HT1080 (cell line): ENCODE data around the gene DCAF6. TPM values are rescaled to one million over a fixed set of nuclear protein-coding genes. Genes with fewer than 3 reads are reported as not detected.
"Not testable (repeated sequence)": the region's sequence is repeated elsewhere in the genome, so short reads cannot be mapped to it uniquely, and the experiment has no call there.

Experiments used
- DNase-seq: peaks from one replicate; pipeline ENCODE4 v3.0.0-alpha.2; 2015; ENCODE audit warnings: low read depth
- total RNA-seq: library from RNA; depleted of rRNA; stranded (reverse); fragments of >200 nt; shearing (Covaris generic); gene quantifications from 2 replicates; pipeline ENCODE4 v1.2.3, GENCODE V29; 2014

The DCAF6 gene
- total RNA-seq, 1 experiment from 2014 or later = 39.5 TPM

DNA sequence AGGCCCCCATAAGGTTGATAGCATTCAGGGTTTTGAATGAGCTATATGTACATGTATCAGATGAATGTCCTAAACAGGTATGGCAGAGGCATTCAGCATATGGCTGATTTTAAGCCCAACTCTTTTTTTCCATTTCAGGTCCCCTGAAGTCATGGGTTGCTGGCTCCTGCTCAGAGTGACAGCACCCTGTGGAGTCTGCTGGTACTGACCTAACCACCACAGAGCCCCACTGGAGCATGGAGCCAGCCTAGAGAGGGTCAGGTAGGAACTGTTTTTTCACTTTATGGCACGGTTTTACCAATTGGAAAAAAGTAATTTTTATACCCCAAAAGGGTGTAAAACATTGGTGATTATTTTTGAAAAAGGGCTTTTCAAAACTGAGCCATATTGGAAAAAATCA, 82.9 kb downstream of the DCAF6 start:
- no peak for DNase-seq

DNA sequence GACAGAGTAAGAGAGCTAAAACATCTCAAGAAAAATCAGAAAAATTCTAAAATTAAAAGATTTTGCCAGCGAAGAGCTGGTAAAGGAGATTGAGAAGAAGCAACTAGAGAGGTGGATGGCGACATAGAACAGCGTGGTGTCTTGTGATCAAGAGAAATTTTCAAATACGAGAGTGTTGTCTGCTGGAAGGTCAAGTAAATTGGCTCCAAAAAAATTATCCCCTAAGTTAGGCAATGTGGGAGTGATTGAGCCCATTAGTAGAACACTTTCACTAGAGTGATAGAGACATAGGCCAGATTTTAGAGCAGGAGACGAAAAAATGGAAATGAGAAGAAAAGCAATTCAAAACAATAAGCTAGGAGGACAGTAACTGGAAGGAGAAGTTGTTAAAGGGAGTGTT, 94.7 kb downstream of the DCAF6 start:
- DNase-seq = no peak

DNA sequence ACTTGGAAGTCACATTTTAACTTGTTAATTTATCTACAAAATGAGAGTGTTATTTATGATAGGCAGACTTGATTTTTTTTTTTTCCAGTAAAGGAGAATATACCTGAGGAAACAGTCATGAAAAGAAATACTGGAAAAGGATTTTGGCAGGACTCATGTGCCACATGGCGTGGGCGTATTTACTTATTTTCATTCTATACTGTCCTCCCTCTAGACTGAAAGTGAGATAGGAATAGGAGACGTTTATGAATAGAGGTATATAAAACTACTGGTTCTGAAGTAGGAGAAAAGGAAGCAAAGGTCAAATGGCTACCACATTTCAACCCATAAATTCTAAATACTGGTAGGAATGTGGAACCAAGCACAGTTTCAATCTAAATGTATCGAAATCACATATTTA, 95.1 kb downstream of the DCAF6 start:
- DNase-seq = no peak

GRCh38 chr1:168032029-168032428, 95.5 kb downstream of the DCAF6 start:
- DNase-seq = no peak

DNA sequence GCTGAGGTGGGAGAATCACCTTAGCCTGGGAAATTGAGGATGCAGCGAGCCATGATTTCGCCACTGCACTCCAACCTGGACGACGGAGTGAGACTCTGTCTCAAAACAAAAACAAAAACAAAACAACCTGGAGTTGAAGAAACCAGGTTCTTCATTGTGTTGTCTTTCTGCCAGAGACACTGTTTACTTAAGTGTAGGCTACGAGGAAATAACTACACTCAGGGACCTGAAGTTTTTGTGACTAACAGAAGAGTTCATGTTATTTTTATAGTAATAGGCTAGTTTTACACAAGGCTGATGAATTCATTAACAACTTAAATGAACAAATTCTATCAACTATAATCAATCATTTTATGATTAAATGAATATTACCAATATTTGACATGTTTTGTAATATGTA, 98.9 kb downstream of the DCAF6 start:
- DNase-seq = no peak

DNA sequence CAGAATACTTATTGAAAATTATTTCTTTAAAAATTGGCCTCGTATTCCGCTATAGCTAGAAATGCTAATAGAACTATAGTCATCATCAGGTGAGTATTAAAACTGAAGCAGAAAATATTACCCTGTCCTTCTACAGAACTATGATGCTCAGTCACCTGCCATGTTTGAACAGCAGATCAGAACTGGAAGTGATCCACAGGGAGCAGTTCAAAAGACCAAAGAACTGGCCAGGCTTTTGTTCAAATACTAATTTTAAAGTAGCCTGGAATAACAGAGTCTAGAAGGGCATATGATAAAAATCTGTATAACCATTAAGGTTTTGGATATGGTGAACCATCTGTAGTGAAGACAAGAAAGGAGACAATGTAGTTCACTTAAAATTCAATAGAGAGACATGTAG, 105.9 kb downstream of the DCAF6 start:
- no peak for DNase-seq

DNA sequence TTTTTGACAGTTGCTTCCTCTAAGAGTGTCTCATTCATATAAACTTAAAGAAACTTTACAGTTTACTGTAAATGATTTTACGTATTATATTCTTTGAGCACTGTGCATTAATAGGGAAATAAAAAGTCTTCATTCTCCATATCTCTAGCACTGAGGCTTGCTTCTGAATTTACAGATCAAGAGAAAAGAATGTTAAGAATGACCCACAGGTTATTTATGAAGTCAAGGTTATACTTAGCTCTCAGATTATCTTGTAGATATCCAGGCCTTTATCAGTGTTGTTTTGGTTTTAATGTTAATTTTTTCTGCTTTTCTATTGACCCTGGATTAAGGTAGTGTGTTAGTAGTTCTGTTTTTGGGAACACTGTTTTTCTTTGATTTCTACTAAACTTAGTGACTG, 108.8 kb downstream of the DCAF6 start:
- DNase-seq = no peak

- no peak for DNase-seq
Measured at GRCh38 chr1:168050307-168050706, 113.8 kb downstream of the DCAF6 start.

- no peak for DNase-seq
Measured at GRCh38 chr1:168050880-168051279, 114.4 kb downstream of the DCAF6 start.

GRCh38 chr1:168053681-168054080, 117.2 kb downstream of the DCAF6 start:
- no peak for DNase-seq

GRCh38 chr1:168054117-168054516, 117.6 kb downstream of the DCAF6 start:
- DNase-seq = no peak

DNA sequence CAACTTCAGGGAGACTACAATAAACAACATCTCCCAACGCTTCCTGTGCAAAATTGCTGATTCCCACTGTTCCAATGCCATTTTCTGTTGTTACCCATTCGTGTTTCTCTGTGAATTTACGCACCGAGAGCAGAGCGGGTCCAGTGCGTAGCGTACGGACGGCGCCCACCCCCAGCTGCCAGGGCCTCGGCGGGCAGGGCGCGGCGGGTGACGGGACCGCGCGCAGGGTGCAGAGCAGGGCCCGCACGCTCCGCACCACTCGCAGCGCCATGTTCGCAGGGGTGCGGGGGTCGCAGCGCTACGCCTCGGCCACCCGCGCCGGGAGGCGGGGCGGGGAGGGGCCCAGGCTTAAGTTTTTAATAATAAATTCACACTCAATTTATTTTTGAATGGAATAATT, 119.7 kb downstream of the DCAF6 start:
- not testable (repeated sequence) for DNase-seq

DNA sequence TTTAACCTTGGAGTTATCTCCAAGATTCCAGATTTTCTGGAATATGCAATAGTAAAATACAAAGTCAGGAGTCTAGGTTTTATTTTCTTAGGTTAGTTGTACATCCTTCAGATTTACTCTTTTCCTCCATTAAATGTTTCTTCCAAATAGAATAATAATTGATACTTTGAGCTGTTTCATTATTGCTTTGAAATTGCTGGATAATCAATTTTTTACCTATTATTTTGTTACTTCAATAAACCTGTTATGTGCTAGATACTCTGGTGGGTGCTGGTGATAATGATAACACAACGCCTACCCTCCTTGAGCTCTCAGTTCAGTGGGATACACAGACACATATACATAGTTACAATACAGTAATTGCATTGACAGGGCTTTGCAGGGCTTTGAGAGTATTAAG, 120.9 kb downstream of the DCAF6 start:
- no peak for DNase-seq

DNA sequence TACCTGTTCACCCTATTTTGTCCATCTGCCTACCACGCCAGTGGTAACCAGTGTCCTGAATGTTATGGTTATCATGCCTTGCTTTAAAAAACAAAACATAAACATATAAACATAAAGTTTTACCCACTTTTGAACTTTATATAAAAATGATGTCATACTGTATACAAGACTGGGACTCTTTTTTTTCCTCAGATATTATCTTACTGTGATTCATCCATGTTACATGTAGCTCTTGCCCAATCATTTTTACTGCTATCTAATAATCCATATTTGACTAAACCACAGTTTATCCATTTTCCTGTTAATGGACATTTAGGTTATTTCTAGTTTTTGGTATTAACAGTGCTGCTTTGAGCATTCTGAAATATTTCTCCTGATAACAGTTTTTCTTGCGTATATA, 121.4 kb downstream of the DCAF6 start:
- no peak for DNase-seq

DNA sequence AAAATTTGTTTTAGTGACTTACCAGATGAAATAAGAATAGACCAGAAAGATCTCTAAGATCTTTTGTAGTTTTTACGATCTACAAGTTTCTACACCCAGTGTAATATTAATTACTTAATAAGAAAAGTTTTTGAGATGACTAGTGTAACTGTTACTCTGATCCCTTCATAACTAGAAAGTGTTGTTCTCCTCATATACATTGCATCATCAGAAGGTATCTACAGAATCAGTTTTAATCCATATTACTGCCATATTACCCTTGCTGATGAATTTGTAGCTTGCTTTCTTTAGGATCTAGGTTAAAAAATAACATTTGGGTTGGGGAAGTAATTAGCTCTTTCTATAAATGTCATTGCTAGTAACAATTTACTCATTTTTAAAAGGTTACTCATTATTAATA, 127.7 kb downstream of the DCAF6 start:
- no peak for DNase-seq

GRCh38 chr1:168065506-168065905, 129.0 kb downstream of the DCAF6 start:
- DNase-seq = no peak

DNA sequence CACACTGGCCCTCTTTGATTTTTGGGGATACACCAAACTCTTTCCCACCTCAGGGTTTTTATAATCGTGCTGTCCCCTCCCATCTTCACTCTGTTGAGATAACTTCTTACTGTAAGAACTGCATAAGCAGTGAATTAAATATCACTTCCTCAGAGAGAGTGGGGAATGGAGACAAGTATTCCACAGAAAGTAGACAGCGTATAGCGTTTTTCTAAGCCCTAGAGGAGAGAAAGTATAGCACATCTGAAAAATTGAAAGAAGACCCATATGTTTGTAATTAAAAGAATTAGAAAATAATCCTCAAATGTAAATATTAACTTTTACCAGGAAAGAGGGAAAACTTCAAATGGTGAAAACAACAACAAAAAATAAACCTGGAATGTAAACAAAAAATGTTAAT, 132.9 kb downstream of the DCAF6 start:
- DNase-seq = no peak

DNA sequence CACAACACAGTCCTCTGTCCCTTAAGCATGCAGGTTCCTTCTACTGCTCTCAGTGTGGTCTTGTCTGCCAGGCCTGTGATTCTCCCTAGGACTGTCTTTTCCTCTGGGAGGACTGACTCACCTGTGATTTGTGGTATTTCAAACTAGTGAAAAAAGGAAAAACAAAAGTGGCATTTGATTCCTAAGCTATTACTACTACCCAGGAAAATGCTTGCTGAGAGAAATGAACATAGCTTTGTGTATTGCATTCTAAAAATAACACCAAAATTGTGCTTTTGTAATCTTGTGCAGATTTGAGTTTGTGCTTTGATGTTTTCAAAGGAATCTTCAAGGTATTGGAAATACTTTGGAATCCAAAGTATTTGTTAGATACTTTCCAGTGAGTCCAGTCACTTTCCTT, 143.3 kb downstream of the DCAF6 start:
- DNase-seq = peak; percentile 80

GRCh38 chr1:168081373-168082007, 145.0 kb downstream of the DCAF6 start:
- peak; percentile 36 for DNase-seq

GRCh38 chr1:168082008-168082876, 145.8 kb downstream of the DCAF6 start:
- peak; percentile 58 for DNase-seq

GRCh38 chr1:168083456-168084325, 147.2 kb downstream of the DCAF6 start:
- DNase-seq = no peak
